ENCODE data around the gene C20orf173.
"Not testable (repeated sequence)": the region's sequence is repeated elsewhere in the genome, so short reads cannot be mapped to it uniquely, and the experiment has no call there.

Gene C20orf173

DNA sequence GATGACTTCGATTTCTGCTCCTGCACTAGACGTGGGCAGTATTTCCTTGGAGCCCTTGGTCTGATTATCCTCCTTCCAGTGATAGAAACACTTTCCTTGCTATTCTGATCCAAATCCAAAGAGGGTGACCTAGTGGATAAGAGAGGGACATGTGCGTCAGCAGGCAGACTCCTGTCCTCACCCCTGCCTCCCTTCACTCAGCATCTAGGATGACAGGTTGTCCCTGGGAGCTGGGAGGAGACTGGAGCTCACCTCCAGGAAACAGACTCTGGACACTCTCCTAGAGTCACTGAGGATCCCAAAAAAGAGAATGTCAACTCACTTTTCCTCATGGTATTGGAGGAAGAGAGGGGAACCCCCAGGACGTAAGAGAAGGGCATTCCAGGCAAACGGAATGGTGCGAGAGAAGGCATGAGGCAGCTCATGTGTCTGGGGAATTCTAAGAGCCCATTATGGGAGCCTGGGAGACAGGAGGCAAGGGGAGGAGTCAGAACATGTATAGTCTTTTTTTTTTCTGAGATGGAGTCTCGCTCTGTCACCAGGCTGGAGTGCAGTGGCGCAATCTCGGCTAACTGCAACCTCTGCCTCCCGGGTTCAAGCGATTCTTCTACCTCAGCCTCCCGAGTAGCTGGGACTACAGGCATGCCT is 2.2 kb downstream of the C20orf173 start:
- no peak overlapping the region for H3K4me3 ChIP-seq (ENCODE audit: low read depth, low read length)
- CTCF ChIA-PET, result interaction anchor here (0.6 to 1.6 kb wide), 2 partner anchors 10 to 88 kb away, joined by 3 to 5 read pairs; partner anchors contain the start of gene SPAG4
- TF ChIP-seq, protein P1, sequence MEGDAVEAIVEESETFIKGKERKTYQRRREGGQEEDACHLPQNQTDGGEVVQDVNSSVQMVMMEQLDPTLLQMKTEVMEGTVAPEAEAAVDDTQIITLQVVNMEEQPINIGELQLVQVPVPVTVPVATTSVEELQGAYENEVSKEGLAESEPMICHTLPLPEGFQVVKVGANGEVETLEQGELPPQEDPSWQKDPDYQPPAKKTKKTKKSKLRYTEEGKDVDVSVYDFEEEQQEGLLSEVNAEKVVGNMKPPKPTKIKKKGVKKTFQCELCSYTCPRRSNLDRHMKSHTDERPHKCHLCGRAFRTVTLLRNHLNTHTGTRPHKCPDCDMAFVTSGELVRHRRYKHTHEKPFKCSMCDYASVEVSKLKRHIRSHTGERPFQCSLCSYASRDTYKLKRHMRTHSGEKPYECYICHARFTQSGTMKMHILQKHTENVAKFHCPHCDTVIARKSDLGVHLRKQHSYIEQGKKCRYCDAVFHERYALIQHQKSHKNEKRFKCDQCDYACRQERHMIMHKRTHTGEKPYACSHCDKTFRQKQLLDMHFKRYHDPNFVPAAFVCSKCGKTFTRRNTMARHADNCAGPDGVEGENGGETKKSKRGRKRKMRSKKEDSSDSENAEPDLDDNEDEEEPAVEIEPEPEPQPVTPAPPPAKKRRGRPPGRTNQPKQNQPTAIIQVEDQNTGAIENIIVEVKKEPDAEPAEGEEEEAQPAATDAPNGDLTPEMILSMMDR (IDR thresholded peaks at IDR 0.05; ENCODE audit: insufficient read depth, low read length, missing control alignments), result no peak
- no peak for DNase-seq (ENCODE audit: low read depth, low spot score)
- POLR2A ChIA-PET, result no interaction called here

DNA sequence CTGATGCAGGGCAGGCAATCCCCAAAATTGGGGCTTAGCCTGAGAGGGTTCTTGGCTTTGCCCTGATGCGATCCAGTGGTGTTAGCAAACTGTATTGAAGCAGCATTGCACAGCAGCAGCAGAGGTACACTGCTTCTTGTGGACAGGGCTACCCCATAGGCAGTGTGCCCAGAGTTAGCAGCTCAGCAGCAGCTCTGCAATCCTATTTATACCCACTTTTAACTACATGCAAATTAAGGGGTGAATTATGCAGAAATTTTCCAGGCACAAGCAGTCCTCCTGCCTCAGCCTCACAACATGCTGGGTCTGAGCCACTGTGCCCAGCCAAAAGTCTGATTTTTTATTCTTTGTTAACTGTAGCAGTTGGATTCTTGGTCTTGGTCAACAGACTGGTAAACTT is 3.8 kb downstream of the C20orf173 start:
- POLR2A ChIA-PET, result interaction anchor here (1.2 kb wide), 1 partner anchor 10 kb away, joined by 3 read pairs; no protein-coding TSS in a partner anchor
- H3K4me3 ChIP-seq (ENCODE audit: low read depth, low read length), result no peak overlapping the region
- TF ChIP-seq, protein P1 (IDR thresholded peaks at IDR 0.05; ENCODE audit: insufficient read depth, low read length, missing control alignments), result no peak
- DNase-seq (ENCODE audit: low read depth, low spot score), result no peak
- CTCF ChIA-PET, result interaction anchor here (1.6 kb wide), 1 partner anchor 9 kb away, joined by 5 read pairs; no protein-coding TSS in a partner anchor

DNA sequence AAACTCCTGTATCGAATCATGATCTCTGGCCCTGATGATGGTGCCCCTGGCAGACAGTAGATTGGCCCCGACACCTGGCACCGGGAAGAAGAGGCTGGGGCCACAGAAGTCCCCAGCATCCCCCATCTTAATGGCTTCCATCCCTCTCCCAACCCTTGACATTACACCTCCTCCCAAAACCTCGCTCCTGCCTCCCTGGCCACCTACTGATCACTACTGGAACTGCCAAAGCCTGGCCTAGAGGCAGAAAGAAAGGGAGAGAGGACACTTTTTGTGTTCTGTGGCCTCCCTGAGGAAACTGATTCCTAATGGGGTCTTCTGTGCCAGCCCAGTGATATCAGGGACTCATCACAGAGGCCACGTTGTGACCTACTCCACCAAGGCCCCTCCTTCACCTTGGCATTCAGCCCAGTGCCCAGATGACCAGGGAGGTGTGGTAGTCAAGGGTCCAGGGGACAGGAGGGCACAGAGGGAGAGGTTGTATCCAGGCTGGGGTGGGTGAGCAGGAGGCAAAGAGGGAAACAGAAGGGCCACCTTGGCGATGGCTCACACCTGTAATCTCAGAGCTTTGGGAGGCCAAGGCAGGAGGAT is 6.1 kb downstream of the C20orf173 start:
- ChIA-PET CTCF (interaction anchor here (1.4 kb wide), 1 partner anchor 10 kb away, joined by 3 read pairs; no protein-coding TSS in a partner anchor), POLR2A (no interaction called here)
- DNase-seq (ENCODE audit: low read depth, low spot score), result no peak
- TF ChIP-seq, protein P1 (IDR thresholded peaks at IDR 0.05; ENCODE audit: insufficient read depth, low read length, missing control alignments), result peak; percentile 57
- H3K4me3 ChIP-seq (ENCODE audit: low read depth, low read length), result no peak overlapping the region

DNA sequence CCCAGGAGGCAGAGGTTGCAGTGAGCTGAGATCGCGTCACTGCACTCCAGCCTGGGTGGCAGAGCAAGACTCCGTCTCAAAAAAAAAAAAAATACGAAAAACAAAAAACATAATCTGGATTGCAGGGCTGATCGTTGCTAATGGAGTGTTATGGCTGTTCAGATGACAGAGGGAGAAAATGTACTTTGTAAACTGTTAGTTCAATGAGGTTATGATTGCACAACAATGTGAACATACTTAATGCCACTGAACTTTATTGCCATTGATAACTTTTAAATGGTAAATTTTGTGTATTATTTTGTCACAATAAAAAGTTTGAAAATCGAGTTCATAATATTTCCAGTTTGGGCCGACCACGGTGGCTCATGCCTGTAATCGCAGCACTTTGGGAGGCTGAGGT is 10.5 kb downstream of the C20orf173 start:
- POLR2A ChIA-PET, result no interaction called here
- CTCF ChIA-PET, result no interaction called here
- TF ChIP-seq, protein P1 (IDR thresholded peaks at IDR 0.05; ENCODE audit: insufficient read depth, low read length, missing control alignments), result no peak
- H3K4me3 ChIP-seq (ENCODE audit: low read depth, low read length), result no peak overlapping the region
- DNase-seq (ENCODE audit: low read depth, low spot score), result no peak

DNA sequence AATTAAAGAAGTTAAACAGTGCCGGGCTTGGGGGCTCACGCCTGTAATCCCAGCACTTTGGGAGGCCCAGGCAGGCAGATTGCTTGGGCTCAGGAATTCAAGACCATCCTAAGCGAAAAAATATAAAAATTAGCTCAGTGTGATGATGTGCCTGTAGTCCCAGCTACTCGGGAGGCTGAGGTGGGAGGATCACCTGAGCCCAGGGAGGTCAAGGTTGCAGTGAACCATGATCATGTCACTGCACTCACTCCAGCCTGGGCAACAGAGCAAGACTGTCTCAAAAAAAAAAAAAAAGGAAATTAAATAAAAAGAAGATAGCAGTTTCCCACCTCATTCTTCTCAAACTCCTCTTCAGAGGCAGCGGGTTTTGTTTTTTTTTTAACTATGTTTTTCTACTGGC is 11.7 kb downstream of the C20orf173 start:
- not testable (repeated sequence) for DNase-seq (ENCODE audit: low read depth, low spot score); H3K4me3 ChIP-seq (ENCODE audit: low read depth, low read length)
- ChIA-PET POLR2A (interaction anchor here (0.6 to 1.0 kb wide), 2 partner anchors 288 to 436 kb away, joined by 3 to 6 read pairs; no protein-coding TSS in a partner anchor), CTCF (interaction anchor here (0.6 to 2.3 kb wide), 3 partner anchors 9 to 474 kb away, joined by 3 to 5 read pairs (median 3); no protein-coding TSS in a partner anchor)

DNA sequence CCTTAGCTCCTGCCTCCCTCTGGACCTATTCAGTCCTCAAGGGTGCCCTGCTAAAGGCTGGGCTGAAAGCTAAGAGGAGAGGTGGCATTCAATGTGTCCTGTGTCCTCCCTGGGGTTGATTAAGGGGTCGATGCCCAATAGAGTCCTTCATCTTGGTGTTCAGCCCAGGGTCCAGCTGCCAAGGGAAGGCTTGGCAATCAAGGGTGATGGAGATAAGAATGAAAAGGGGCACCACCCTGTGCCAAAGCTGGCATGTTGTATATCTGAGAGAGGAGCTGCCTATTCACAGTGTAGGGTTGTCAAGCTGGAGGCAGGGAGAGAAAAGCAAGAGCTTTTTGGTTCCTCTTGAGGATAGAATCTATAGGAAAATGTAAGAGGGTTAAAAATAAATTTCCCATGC is 12.3 kb downstream of the C20orf173 start:
- TF ChIP-seq, protein P1 (IDR thresholded peaks at IDR 0.05; ENCODE audit: insufficient read depth, low read length, missing control alignments), result no peak
- H3K4me3 ChIP-seq (ENCODE audit: low read depth, low read length), result no peak overlapping the region
- CTCF ChIA-PET, result interaction anchor here (1.4 to 2.3 kb wide), 2 partner anchors 9 to 53 kb away, joined by 3 to 5 read pairs; no protein-coding TSS in a partner anchor
- POLR2A ChIA-PET, result interaction anchor here (0.6 kb wide), 1 partner anchor 289 kb away, joined by 3 read pairs; no protein-coding TSS in a partner anchor
- no peak for DNase-seq (ENCODE audit: low read depth, low spot score)
